KBM-7 (cell line): ENCODE measurements around the gene PPARG.
"Not testable (repeated sequence)": the region's sequence is repeated elsewhere in the genome, so short reads cannot be mapped to it uniquely, and the experiment has no call there.

Source experiments
- DNase-seq: peaks from one replicate; pipeline ENCODE4 v3.0.0-alpha.2; 2015
- in situ Hi-C: fragments of 300-500 bp; cut with MboI; formaldehyde crosslinking; loops from 2 replicates; pipeline ENCODE4 v1.14.3; 2020; ENCODE audit warnings: low sequenced_read_pairs, low pct_unique_long_range_greater_than_20kb, mixed read lengths

Gene PPARG

GRCh38 chr3:12288182-12289129 is at the start of gene PPARG:
Gene PPARG (plus strand): TSS chr3:12289070. CDS start chr3:12379712, 90,642 bp downstream.
- in situ Hi-C loops = no loop called here
- DNase-seq = no peak

- DNase-seq = no peak
- in situ Hi-C loops = no loop called here
Measured at GRCh38 chr3:12239301-12239700, 49.6 kb upstream of the PPARG start.

- in situ Hi-C loops = no loop called here
- DNase-seq = no peak
Measured at GRCh38 chr3:12242772-12243171, 46.1 kb upstream of the PPARG start.

GRCh38 chr3:12246497-12247163 is 42.2 kb upstream of the PPARG start:
- in situ Hi-C loops = no loop called here
- no peak for DNase-seq

GRCh38 chr3:12247411-12247810 is 41.5 kb upstream of the PPARG start:
- in situ Hi-C loops = no loop called here
- no peak for DNase-seq

GRCh38 chr3:12249519-12249918 is 39.4 kb upstream of the PPARG start:
- DNase-seq = no peak
- in situ Hi-C loops = no loop called here

GRCh38 chr3:12252889-12253288 is 36.0 kb upstream of the PPARG start:
- in situ Hi-C loops = no loop called here
- DNase-seq = no peak

- DNase-seq = no peak
- in situ Hi-C loops = no loop called here
Measured at GRCh38 chr3:12253516-12254343, 35.1 kb upstream of the PPARG start.

GRCh38 chr3:12255393-12255792 is 33.5 kb upstream of the PPARG start:
- DNase-seq = no peak

GRCh38 chr3:12258911-12259310 is 30.0 kb upstream of the PPARG start:
- in situ Hi-C loops = no loop called here

More at GRCh38 chr3:12255393-12255792, 33.5 kb upstream of the PPARG start:
- in situ Hi-C loops = no loop called here

GRCh38 chr3:12262173-12262572 is 26.7 kb upstream of the PPARG start:
- in situ Hi-C loops, DNase-seq: not testable (repeated sequence)

More at GRCh38 chr3:12258911-12259310, 30.0 kb upstream of the PPARG start:
- no peak for DNase-seq

GRCh38 chr3:12265508-12265907 is 23.4 kb upstream of the PPARG start:
- in situ Hi-C loops = no loop called here
- no peak for DNase-seq

GRCh38 chr3:12266038-12266437 is 22.8 kb upstream of the PPARG start:
- DNase-seq = no peak
- in situ Hi-C loops = no loop called here

GRCh38 chr3:12267376-12268030 is 21.4 kb upstream of the PPARG start:
- no peak for DNase-seq
- in situ Hi-C loops = no loop called here

- in situ Hi-C loops = no loop called here
- no peak for DNase-seq
Measured at GRCh38 chr3:12268049-12268735, 20.7 kb upstream of the PPARG start.

GRCh38 chr3:12270976-12271375 is 17.9 kb upstream of the PPARG start:
- in situ Hi-C loops = no loop called here

GRCh38 chr3:12273045-12273695 is 15.7 kb upstream of the PPARG start:
- no peak for DNase-seq
- in situ Hi-C loops = no loop called here

More at GRCh38 chr3:12270976-12271375, 17.9 kb upstream of the PPARG start:
- DNase-seq = no peak
